Stimulated activated CD4-positive, alpha-beta T cell treated with anti-CD3 and anti-CD28 coated beads, TNF-alpha, amount 100 ng/mL, for 1 hour (primary cell): ENCODE measurements around the gene MYL3.

ENCODE experiments used
- DNase-seq, 3 donors: peaks; one replicate each; pipeline ENCODE4 v3.0.0-alpha.2; 2020; ENCODE audit warnings: low read depth in 3 of 3, low spot score in 1 of 3

MYL3 gene

GRCh38 chr3:46851364-46852333 lies 11.6 kb downstream of the MYL3 start:
- no peak for DNase-seq

GRCh38 chr3:46850468-46850779 lies 12.8 kb downstream of the MYL3 start:
- no peak for DNase-seq

- no peak for DNase-seq
Observed at GRCh38 chr3:46849686-46850467, 13.4 kb downstream of the MYL3 start.

- DNase-seq, result no peak
Observed at GRCh38 chr3:46849045-46849631, 14.1 kb downstream of the MYL3 start.

- DNase-seq, result no peak
Observed at GRCh38 chr3:46848271-46849044, 14.8 kb downstream of the MYL3 start.

GRCh38 chr3:46847744-46848143 lies 15.5 kb downstream of the MYL3 start:
- DNase-seq, result no peak

- DNase-seq, result no peak
Observed at GRCh38 chr3:46846624-46847542, 16.4 kb downstream of the MYL3 start.

- DNase-seq, result peak; percentile 36 to 64 (median 45)
Observed at GRCh38 chr3:46845860-46846623, 17.2 kb downstream of the MYL3 start.

- no peak for DNase-seq
Observed at GRCh38 chr3:46845397-46845859, 17.8 kb downstream of the MYL3 start.

GRCh38 chr3:46844881-46845312 lies 18.3 kb downstream of the MYL3 start:
- DNase-seq, result no peak

- no peak for DNase-seq
Observed at GRCh38 chr3:46844397-46844796, 18.8 kb downstream of the MYL3 start.

- no peak for DNase-seq
Observed at GRCh38 chr3:46843508-46843907, 19.7 kb downstream of the MYL3 start.

GRCh38 chr3:46840491-46840890 lies 22.8 kb downstream of the MYL3 start:
- DNase-seq, result no peak

GRCh38 chr3:46838301-46838700 lies 24.9 kb downstream of the MYL3 start:
- no peak for DNase-seq

GRCh38 chr3:46835491-46835890 lies 27.8 kb downstream of the MYL3 start:
- no peak for DNase-seq

GRCh38 chr3:46835054-46835453 lies 28.2 kb downstream of the MYL3 start:
- DNase-seq, result no peak

- DNase-seq, result no peak
Observed at GRCh38 chr3:46833346-46834300, 29.6 kb downstream of the MYL3 start.

GRCh38 chr3:46831841-46832240 lies 31.4 kb downstream of the MYL3 start:
- DNase-seq, result no peak
